HG03342 (cell line): ENCODE data around the gene C5orf24.
A peak's percentile ranks its signal among the peaks of the same experiment; 100 is the strongest.
"Not testable (repeated sequence)": the region's sequence is repeated elsewhere in the genome, so short reads cannot be mapped to it uniquely, and the experiment has no call there.

Experiments
- ATAC-seq: cut with Tn5 transposase; IDR thresholded peaks from one replicate; pipeline ENCODE4 v1.9.1; 2021; ENCODE audit warnings: mild to moderate bottlenecking, moderate library complexity; ENCODE audit not compliant: unreplicated experiment

The C5orf24 gene

DNA sequence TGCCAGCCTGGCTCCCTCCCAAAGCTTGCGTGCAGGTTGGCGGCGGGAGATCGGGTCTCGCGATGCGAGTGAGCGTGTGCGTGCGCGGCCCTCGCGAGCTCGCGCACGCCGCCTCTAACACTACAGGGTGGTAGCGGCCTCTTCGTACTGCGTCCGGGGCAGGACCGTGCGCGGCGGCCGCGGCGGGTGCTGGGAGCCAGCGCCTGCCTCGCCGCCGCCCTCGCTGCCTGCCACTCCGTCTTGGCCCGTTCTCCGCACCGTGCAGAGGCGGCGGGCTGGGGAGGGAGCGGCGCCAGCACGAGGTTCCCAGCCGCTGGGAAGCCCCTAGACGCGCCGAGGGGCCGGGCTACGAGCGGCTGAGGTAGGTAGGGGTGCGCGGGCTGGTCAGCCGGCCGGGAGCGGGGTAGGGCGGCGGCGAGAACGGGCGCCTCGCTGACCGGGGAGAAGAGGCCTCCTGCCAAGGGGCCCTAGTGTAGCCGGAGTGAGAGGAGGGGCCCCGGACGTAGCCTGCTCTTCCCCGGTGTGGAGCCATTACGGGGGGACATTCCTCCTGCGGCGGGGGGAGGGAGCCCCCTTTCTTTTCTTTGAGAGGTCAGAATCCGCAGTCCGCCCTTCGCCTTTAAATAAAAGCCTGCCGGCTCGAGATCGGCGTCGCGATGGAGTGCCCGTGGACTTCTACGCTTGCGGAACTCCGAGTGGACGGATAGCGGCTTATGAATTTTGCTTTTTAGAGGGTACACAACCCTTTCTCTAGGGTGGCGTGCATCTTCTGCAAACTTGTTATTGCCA is at the start of gene C5orf24:
Gene C5orf24, plus strand, starts transcription at position 117 of the 789 bp plus-strand sequence. CDS start 8,933 bp downstream, outside the sequence.
- ATAC-seq, result peak; percentile 96

- no peak for ATAC-seq
These were observed 47.3 kb upstream of the C5orf24 start for GRCh38 chr5:134798468-134798867.

DNA sequence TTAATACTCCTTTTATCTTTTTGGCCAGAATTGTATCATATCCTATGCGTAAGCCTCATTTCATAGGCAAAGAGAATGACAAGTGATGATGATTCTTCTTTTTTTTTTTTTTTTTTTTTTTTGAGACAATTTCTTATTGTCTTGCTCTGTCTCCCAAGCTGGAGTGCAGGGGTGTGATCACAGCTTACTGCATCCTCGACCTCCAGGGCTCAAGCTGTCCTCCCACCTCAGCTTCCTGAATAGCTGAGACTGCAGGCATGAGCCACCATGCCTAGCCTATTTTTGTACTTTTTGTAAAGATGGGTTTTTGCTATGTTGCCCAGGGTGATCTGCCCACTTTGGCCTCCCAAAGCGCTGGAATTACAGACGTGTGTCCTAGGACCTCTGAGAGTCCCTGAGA is 41.9 kb upstream of the C5orf24 start:
- ATAC-seq, result no peak

GRCh38 chr5:134813407-134813806 is 32.4 kb upstream of the C5orf24 start:
- peak; percentile 84 for ATAC-seq

DNA sequence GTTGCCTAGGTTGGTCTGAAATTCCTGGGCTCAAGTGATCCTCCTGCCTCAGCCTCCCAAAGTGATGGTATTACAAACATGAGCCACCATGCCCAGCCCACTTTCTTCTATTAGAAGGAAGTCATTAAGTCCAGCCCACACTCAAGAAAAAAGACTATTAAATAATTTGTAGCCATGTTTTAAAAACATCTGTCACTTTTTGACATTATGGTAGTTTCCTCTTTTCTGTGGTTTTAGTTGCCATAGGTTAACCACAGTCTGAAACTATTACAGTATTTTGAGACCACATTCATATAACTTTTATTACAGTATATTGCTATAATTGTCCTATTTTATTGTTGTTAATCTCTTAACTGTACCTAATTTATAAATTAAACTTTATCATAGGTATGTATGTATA is 31.9 kb upstream of the C5orf24 start:
- peak; percentile 40 for ATAC-seq

GRCh38 chr5:134817006-134817405 is 28.8 kb upstream of the C5orf24 start:
- ATAC-seq, result no peak

GRCh38 chr5:134818776-134819175 is 27.0 kb upstream of the C5orf24 start:
- ATAC-seq, result no peak

- no peak for ATAC-seq
These were observed 26.3 kb upstream of the C5orf24 start for GRCh38 chr5:134819407-134819963.

GRCh38 chr5:134821841-134822240 is 23.9 kb upstream of the C5orf24 start:
- ATAC-seq, result no peak

DNA sequence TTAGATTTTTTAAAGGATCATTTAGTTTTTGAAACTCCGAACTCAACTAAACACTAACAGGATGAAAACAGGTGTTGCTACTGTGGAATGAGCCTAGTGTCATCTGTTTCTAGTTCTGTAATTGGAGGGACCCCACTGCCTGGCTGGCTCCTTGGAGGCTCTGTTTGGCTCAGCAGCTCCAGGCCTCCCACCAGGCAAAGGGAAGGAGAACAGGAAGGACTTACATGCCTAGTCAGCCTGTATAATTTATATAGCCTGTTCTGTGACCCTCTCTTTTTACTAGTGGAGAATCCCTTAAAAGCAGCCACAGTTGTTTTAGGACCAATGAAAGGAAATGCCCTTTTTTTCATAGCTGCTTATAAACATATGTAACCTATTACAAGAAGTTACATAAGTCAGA is 21.1 kb upstream of the C5orf24 start:
- ATAC-seq, result no peak

DNA sequence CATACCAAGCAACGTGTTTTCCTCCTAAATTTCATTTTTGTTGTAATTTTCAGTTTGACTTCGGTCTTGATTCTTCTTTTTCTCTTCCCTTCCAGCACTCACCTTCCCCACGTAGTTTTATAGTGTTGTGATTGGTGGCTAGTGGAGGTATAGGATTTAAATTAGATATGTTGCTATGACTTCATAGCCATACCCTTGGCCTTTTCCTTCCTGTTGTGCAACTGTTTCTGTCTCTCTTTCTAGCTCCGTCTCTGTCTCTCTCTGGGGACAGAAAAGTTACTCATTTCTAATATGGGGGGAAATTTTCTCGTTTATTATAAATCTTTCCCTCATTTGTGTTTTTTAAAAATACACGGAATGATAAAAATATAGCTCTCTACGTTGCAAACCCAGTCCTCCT is 20.6 kb upstream of the C5orf24 start:
- ATAC-seq, result no peak

DNA sequence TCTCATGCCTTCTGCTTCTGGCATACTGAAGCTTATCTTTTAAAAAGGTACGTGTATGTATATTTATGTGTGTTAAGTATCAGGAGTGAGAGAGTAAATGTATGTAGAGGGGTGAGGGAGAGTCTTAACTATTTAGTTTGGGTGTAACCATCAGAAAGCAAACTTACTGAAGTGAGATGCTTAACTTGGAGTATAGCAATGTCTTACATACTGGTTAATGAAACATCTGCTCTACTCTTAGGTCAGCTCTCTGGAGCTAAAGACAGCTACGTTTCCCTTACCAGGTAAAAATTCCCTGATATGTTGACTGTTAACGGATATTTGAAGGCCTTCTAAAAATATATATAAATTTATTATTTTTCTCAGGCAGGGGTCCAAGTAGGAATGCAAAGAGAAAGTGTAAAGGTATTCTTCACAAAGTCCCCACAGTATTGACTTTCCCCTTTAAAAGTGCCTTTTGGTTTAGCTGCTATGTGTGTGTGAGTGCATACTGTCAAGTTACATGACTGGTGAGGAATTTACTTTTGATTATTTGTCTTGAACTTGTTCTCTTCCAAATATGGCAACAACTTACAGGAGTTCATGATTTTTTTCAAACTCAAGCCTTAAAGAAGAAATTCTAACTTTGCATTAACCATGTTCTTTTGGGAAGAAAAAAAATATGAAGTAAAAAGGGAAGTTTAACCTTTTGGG is 12.3 kb upstream of the C5orf24 start:
- no peak for ATAC-seq

DNA sequence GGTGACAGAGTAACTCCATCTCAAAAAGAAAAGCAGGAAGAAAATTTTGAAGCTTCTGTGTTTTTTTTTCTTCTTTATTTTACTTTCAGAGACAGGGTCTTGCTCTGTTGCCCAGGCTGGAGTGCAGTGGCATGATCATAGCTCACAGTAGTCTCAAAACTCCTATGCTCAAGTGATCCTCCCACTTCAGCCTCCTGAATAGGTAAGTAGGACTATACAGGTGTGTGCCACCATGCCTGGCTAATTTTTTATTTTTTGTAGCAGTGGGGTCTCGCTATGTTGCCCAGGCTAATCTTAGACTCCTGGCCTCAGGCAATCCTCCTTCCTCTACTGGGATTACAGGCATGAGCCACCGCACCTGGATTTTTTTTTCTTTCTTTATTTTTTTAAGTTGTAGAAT is 10.1 kb upstream of the C5orf24 start:
- no peak for ATAC-seq

DNA sequence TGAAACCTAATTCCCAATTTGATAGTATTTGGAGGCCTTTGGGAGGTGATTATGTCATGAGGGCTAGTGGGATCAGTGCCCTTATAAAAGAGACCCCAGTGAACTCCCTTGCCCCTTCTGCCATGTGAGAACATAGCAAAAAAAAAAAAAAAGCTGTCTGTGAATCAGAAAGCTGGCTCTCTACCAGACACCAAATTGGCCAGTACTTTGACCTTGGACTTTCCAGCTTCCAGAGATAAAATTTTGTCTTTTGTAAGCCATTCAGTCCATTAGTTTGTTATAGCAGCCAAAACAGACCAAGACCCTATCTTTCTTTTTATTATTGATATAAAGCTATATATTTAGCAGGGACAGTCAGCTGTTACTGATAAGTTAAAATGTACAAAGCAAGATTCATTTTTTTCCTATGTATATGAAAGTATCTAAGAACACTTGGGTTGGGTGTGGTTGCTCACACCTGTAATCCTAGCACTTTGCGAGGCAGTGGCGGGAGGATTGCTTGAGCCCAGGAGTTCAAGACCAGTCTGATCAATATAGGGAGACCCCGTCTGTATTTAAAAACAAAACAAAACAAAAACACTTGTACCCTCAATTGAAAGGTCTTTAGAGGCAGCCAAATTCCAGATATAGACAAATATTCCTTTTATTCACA is 8.1 kb upstream of the C5orf24 start:
- no peak for ATAC-seq

DNA sequence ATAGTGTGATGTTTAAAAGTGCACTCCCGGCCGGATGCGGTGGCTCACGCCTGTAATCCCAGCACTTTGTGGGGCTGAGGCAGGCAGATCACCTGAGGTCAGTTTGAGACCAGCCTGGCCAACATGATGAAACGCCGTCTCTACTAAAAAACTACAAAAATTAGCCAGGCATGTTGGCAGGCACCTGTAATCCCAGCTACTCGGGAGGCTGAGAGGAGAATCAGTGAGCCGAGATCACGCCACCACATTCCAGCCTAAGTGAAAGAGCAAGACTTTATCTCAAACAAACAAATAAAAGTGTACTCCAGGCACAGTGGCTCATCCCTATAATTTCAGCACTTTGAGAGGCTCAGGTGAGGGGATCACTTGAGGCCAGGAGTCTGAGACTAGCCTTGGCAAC is 7.4 kb upstream of the C5orf24 start:
- ATAC-seq, result not testable (repeated sequence)

- no peak for ATAC-seq
These were observed 5.0 kb upstream of the C5orf24 start for GRCh38 chr5:134840811-134841210.

DNA sequence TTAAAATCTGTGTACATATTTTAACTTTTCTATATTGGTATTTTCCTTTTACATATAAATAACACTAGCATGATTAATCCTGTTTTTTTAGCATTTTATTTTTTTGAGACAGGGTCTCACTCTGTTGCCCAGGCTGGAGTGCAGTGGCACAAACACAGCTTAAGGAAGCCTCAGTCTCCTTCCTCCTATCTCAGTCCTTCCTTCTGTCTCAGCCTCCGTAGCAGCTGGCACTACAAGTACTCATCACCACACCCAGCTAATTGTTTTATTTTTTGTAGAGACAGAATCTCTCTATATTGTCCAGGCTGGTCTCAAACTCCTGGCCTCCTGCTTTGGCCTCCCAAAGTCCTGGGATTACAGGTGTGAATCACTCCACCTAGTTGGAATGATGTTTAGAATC is 1.5 kb upstream of the C5orf24 start:
- ATAC-seq, result no peak

DNA sequence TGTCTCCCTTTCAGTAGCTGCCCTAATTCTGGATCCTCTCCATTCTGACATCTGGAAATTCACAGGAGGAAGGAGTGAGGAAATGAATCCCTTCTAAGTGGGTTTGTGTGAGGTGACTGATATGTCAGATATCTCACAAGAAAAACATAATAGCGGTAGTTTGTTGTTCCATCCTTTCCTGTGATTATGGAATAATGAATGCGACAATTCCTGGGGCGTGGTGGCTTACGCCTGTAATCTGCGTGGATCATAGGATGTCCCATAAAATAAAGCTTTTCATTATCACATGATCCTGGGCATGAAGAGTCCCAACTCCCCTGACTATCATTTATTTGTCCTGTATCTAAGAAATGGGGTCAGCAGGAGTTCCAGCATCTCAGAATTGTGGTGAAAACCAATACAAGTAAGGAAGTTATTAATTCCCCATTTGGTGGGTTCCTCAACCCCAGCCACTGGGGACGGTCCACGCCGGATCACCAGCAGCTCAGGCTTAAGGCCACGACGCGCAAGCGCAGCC is 375 bp upstream of the C5orf24 start:
- ATAC-seq, result no peak

- no peak for ATAC-seq
These were observed 833 bp downstream of the C5orf24 start for GRCh38 chr5:134846641-134846960.

- not testable (repeated sequence) for ATAC-seq
These were observed 3.7 kb downstream of the C5orf24 start for GRCh38 chr5:134849434-134849933.

- ATAC-seq, result no peak
These were observed 5.6 kb downstream of the C5orf24 start for GRCh38 chr5:134851307-134851923.
